Large intestine (tissue), 3 donors: ENCODE measurements around the gene GPR162. TPM values are rescaled to one million over a fixed set of nuclear protein-coding genes. Genes with fewer than 3 reads are reported as not detected.

ENCODE experiments used
- DNase-seq, 2 donors: peaks; one replicate each; pipeline versions ENCODE4 v3.0.0 to v3.0.0-alpha.2; 2013
- H3K27ac ChIP-seq: one replicate; pipeline ENCODE4 v1.5.1; 2013; ENCODE audit warnings: low read length
- H3K27me3 ChIP-seq: 2 replicates; pipeline ENCODE4 v1.6.1; 2013; ENCODE audit warnings: low read length; ENCODE audit not compliant: control insufficient read depth, insufficient read depth
- H3K36me3 ChIP-seq: 2 replicates; pipeline ENCODE4 v1.6.1; 2013; ENCODE audit warnings: low read length; ENCODE audit not compliant: control insufficient read depth, insufficient read depth
- H3K4me1 ChIP-seq: one replicate; pipeline ENCODE4 v1.6.1; 2013; ENCODE audit warnings: low read length; ENCODE audit not compliant: control insufficient read depth, insufficient read depth
- H3K4me3 ChIP-seq: one replicate; pipeline ENCODE4 v1.5.1; 2013; ENCODE audit warnings: low read length
- H3K9me3 ChIP-seq: one replicate; pipeline ENCODE4 v1.6.1; 2013; ENCODE audit warnings: mild to moderate bottlenecking, low read depth, low read length, moderate library complexity; ENCODE audit not compliant: control insufficient read depth
- WGBS: methylation state at CpG from one replicate; pipeline ENCODE4 v1.1.5; 2013; ENCODE audit warnings: low lambda C conversion rate; ENCODE audit not compliant: insufficient coverage; 5-methylcytosine and 5-hydroxymethylcytosine counted together
- polyA plus RNA-seq: library from polyadenylated mRNA; unstranded; fragments of 120-200 nt; gene quantifications from one replicate; pipeline ENCODE4 v1.2.1, GENCODE V29; 2013

Gene GPR162
- polyA plus RNA-seq, 1 donor: 7.9 TPM

DNA sequence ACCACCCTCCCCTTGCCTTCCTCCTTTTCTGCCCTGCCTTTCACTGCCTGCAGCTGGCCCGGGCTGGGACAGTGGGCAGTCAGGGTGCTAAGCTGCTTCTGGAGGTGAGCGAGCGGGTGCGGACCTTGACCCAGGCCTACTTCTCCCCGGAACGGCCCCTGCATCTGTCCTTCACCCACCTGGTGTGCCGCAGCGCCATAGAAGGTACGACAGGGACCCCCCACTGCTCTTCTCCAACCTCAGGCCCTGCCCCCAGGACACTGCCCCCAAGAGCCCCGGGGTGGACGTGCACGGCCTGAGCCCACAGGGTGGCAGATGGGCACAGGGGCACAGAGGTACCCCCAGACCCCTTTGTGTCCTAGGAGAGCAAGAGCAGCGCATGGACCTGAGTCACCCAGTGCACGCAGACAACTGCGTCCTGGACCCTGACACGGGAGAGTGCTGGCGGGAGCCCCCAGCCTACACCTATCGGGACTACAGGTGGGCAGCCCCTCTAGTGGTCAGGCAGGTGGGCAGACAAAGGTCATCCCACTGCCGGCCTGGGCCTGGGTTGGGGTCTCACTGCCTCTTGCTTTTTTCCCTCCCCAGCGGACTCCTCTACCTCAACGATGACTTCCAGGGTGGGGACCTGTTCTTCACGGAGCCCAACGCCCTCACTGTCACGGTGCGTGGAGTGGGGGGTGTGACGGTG is 15.9 kb downstream of the GPR162 start:
- Histone ChIP-seq H3K9me3 (no peaks in the 10 kb centered on the region), H3K27me3 (no peaks in the 10 kb centered on the region), H3K27ac (no peak overlapping the region), H3K4me1 (peaks cover 16% of the 10 kb centered on the region), H3K36me3 (peaks cover 42% of the 10 kb centered on the region), H3K4me3 (no peak overlapping the region)
- no CpG with 5 or more reads among the region's 26 CpGs for WGBS
- DNase-seq: no peak

DNA sequence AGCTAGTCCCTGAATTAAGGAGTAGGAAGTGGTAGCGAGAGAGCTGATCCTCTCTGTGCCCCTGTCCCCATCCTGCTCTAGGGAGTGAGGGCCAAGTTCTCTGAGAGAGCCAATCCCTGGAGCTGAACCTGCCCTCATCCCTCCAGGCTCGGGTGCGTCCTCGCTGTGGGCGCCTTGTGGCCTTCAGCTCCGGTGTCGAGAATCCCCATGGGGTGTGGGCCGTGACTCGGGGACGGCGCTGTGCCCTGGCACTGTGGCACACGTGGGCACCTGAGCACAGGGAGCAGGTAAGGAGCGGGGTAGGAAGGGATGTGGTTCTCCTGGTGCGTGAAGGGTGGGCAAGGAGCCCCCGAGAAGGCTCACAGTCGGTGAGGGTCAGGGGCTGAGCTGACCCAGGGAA is 17.2 kb downstream of the GPR162 start:
- Histone ChIP-seq H3K36me3 (peaks cover 41% of the 10 kb centered on the region), H3K9me3 (no peaks in the 10 kb centered on the region), H3K27me3 (no peaks in the 10 kb centered on the region), H3K4me3 (no peak overlapping the region), H3K4me1 (peaks cover 18% of the 10 kb centered on the region), H3K27ac (no peak overlapping the region)
- WGBS: no CpG with 5 or more reads among the region's 16 CpGs
- DNase-seq: no peak

DNA sequence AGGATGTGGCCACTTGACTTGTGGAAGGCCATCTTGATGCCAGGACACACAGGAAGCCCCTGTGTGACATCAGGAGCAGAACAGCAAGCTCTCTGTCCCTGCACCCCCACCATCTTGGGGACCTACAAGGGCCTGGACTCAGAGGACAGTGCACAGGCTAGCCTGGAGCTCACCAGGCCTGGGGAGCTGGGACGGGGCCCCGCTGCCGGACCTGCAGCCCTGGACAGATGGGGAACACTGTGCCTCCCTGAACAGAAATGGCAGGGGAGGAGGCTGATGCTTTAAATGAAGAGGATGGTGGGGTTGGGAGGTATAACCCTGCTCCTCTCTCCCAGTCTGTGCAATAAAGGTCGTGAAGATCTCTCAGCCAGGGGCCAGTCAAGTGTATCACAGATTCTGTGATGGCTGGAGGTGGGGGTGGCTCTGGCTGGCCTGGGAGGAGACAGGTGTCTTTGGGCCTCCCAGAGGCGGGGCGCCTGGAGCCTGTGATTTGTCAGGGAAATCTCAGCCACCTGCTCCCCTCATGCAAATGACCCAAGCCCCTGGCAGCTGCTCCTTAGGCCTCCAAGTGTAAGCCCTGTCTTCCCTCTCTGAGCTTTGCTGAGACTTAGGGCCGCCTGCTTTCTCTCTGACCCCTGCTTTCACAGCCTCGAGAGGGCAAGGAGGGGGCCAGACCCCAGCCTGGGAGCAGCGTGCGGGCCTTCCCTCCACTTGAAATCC is 18.0 kb downstream of the GPR162 start:
- H3K4me1 ChIP-seq: peaks cover 17% of the 10 kb centered on the region
- H3K9me3 ChIP-seq: no peaks in the 10 kb centered on the region
- no CpG with 5 or more reads among the region's 10 CpGs for WGBS
- no peak overlapping the region for H3K4me3 ChIP-seq
- H3K27me3 ChIP-seq: no peaks in the 10 kb centered on the region
- peak in 1 of 2 donors; percentile 42 for DNase-seq
- no peak overlapping the region for H3K27ac ChIP-seq
- peaks cover 45% of the 10 kb centered on the region for H3K36me3 ChIP-seq

DNA sequence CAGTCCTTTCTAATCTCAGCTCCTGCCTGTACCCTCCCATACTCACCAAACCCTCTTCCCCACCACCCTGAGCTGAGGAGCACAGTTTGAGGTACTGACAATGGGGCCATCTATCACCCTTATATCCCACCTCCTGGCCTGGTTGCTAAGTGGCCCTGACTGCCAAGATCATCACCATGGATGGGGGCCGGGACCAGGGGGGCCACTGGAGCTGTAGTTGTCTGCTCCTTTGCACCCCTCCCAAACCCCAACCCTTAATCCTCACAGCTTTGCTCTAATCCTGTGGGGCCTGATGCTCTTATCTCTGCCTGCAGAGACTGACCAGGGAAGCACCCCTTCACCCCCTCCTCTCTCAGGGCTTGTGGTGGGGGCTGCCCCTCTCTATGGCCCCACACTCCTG is 18.7 kb downstream of the GPR162 start:
- peaks cover 50% of the 10 kb centered on the region for H3K36me3 ChIP-seq

DNA sequence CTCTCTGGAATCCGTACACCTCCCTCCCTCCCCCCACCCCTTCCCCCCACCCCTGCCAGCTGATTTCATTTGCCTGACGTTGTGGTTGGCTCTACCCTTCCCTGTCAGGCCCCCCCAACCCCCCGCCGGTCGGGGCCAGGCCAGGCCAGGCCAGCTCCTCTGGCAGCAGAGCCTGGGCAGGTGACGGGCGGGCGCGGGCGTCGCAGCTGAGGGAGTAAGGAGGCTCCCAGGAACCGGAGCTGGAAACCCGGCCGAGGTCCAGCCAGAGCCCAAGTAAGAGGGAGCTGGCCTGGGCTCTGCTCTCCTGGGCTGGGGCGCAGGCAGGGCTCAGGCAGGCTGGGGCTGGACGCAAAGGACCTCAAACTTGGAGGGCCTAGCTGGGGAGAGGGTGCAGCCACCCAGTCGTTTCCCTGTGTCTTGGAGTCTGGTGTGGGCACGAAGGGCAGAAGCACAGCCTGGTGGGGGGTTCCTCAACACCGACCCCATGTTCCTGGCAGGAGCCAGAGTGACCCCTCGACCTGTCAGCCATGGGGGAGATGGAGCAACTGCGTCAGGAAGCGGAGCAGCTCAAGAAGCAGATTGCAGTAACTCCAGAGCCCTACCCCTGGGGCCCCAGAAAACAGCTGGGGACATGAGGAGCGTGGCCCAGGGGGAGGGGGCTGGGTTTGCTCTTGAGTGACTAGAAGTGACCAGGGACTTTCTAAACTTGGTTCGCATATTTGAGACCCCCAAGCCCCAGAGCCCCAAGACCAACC is 19.3 kb downstream of the GPR162 start, which contains the start of gene GNB3:
Gene GNB3 (plus strand): TSS at position 165 of the 755 bp plus-strand sequence. CDS start 363 bp downstream, at position 528.
- H3K4me1 ChIP-seq: peaks cover 13% of the 10 kb centered on the region
- DNase-seq: no peak
- H3K4me3 ChIP-seq: no peak within 1 kb of the TSS
- no peak within 1 kb of the TSS for H3K27ac ChIP-seq
- WGBS: no CpG with 5 or more reads among the region's 24 CpGs
- H3K36me3 ChIP-seq: peaks cover 56% of the 10 kb centered on the region
- no peaks in the 10 kb centered on the region for H3K9me3 ChIP-seq
- H3K27me3 ChIP-seq: no peaks in the 10 kb centered on the region

More for the DNA sequence above, 18.7 kb downstream of the GPR162 start:
- Histone ChIP-seq H3K4me3 (no peak overlapping the region), H3K9me3 (no peaks in the 10 kb centered on the region), H3K27me3 (no peaks in the 10 kb centered on the region), H3K4me1 (peaks cover 17% of the 10 kb centered on the region), H3K27ac (no peak overlapping the region)
- no CpG with 5 or more reads among the region's 1 CpG for WGBS
- no peak for DNase-seq

DNA sequence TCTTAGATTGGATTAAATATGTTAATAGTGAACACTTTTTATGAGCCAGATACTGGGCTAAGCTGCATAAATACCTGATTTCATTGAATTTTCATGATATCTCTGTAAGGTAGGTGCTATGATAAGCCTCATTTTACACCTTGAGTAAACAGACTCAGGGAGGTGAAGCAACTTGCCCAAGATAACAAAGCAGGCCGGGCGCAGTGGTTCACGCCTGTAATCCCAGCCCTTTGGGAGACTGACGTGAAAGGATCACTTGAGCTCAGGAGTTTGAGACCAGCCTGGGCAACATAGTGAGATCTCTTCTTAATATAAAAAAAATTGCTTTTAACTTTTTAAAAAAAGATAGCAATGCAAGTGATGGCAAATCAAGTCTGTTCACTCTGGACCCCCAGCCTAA is 20.5 kb downstream of the GPR162 start:
- peaks cover 58% of the 10 kb centered on the region for H3K36me3 ChIP-seq
- WGBS: no CpG with 5 or more reads among the region's 4 CpGs
- peak in 1 of 2 donors; percentile 37 for DNase-seq

DNA sequence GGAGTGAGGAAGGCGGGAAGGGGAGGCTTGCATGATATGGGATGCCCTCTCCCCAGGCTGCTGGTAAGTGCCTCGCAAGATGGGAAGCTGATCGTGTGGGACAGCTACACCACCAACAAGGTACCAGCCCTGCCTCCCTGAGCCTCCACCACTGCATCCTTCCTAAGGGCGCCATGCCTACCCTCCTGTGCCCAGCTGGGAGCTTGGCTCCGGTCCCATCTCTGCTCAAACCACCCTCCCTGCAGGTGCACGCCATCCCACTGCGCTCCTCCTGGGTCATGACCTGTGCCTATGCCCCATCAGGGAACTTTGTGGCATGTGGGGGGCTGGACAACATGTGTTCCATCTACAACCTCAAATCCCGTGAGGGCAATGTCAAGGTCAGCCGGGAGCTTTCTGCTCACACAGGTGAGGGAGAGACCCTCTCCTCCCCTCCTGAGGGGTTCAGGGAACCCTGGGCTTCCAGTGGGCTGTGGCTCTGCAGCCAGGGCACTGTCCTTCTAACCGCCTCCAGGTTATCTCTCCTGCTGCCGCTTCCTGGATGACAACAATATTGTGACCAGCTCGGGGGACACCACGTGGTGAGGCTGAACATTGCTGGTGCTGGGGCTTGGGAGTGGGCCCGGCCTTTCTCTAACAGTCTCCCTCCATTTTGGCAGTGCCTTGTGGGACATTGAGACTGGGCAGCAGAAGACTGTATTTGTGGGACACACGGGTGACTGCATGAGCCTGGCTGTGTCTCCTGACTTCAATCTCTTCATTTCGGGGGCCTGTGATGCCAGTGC is 21.7 kb downstream of the GPR162 start:
- Histone ChIP-seq H3K9me3 (no peaks in the 10 kb centered on the region), H3K27me3 (no peaks in the 10 kb centered on the region), H3K4me1 (peaks cover 13% of the 10 kb centered on the region), H3K36me3 (peaks cover 55% of the 10 kb centered on the region), H3K4me3 (no peak overlapping the region), H3K27ac (no peak overlapping the region)
- no CpG with 5 or more reads among the region's 16 CpGs for WGBS
- DNase-seq: no peak

More for the DNA sequence above, 20.5 kb downstream of the GPR162 start:
- H3K4me1 ChIP-seq: peaks cover 13% of the 10 kb centered on the region
- no peak overlapping the region for H3K27ac ChIP-seq
- no peaks in the 10 kb centered on the region for H3K27me3 ChIP-seq
- H3K4me3 ChIP-seq: no peak overlapping the region
- H3K9me3 ChIP-seq: no peaks in the 10 kb centered on the region

DNA sequence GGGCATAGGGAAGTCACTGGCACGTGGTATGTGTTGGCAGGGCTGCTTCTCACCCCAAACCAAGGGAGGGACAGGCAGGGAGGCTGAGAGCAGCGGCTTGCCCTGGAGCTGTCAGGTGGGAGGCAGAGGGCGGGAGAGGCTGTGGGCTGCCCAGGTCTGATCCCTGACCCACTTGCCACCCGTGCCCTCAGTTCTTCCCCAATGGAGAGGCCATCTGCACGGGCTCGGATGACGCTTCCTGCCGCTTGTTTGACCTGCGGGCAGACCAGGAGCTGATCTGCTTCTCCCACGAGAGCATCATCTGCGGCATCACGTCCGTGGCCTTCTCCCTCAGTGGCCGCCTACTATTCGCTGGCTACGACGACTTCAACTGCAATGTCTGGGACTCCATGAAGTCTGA is 23.8 kb downstream of the GPR162 start:
- H3K4me1 ChIP-seq: peaks cover 19% of the 10 kb centered on the region
- WGBS: no CpG with 5 or more reads among the region's 17 CpGs
- H3K9me3 ChIP-seq: no peaks in the 10 kb centered on the region
- no peak overlapping the region for H3K4me3 ChIP-seq
- no peak overlapping the region for H3K27ac ChIP-seq
- H3K36me3 ChIP-seq: peaks cover 55% of the 10 kb centered on the region
- no peaks in the 10 kb centered on the region for H3K27me3 ChIP-seq
- DNase-seq: no peak

DNA sequence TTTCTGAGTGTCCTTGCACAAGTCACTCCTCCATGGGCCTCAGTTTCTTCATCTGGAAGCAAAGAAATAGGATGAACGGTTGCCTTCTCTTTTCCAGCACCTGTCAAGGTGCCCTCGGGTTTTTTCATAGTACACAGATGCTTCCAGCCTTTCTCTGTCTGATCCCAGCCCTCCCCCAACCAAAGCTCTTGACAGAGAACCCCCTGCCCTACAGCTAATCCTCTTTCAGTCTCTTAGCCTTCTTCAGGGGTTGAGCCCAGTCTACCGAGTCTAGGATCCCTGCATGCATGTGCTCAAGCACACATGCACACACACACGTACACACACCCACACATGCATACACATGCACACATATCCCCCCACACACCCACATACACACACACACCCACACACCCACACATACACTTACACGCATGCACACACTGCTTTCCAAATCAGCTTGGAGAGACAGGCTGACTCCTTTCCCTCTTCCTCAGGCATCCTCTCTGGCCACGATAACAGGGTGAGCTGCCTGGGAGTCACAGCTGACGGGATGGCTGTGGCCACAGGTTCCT is 24.8 kb downstream of the GPR162 start:
- Histone ChIP-seq H3K36me3 (peaks cover 55% of the 10 kb centered on the region), H3K4me1 (peaks cover 21% of the 10 kb centered on the region), H3K4me3 (no peak overlapping the region), H3K27me3 (no peaks in the 10 kb centered on the region), H3K9me3 (no peaks in the 10 kb centered on the region), H3K27ac (no peak overlapping the region)
- no CpG with 5 or more reads among the region's 7 CpGs for WGBS
- no peak for DNase-seq
